ENCODE measurements around the gene AFAP1L2. TPM values are rescaled to one million over a fixed set of nuclear protein-coding genes. Genes with fewer than 3 reads are reported as not detected.

Gene AFAP1L2
- polyA plus RNA-seq, 1 experiment: 0.07 TPM

DNA sequence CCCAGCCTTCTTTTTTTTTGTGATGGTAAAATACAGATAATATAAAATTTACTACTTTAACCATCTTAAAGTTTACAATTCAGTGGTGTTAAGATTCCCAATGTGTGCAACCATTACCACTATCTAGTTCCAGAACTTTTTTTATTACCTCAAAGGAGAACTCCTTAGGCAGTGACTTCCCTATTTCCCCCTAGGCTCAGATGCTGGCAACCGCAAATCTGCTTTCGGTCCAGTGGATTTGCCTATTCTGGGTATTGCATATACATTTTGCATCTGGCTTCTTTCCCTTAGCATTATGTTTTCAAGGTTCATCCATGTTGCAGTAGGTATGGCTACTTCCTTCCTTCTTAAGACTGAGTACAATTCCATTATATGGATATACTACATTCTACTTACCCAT is 56.5 kb downstream of the AFAP1L2 start:
- ChIA-PET CTCF (no interaction called here), POLR2A (no interaction called here)
- Histone ChIP-seq H3K27me3 (ENCODE audit: control insufficient read depth, insufficient read depth, low read length) (peaks cover 31% of the 10 kb centered on the region), H3K27ac (ENCODE audit: low read depth, low read length) (no peak overlapping the region), H3K9me3 (ENCODE audit: control insufficient read depth, insufficient read depth, low read length) (no peaks in the 10 kb centered on the region), H3K4me3 (ENCODE audit: low read depth, low read length) (no peak overlapping the region)
- TF ChIP-seq, protein P1, sequence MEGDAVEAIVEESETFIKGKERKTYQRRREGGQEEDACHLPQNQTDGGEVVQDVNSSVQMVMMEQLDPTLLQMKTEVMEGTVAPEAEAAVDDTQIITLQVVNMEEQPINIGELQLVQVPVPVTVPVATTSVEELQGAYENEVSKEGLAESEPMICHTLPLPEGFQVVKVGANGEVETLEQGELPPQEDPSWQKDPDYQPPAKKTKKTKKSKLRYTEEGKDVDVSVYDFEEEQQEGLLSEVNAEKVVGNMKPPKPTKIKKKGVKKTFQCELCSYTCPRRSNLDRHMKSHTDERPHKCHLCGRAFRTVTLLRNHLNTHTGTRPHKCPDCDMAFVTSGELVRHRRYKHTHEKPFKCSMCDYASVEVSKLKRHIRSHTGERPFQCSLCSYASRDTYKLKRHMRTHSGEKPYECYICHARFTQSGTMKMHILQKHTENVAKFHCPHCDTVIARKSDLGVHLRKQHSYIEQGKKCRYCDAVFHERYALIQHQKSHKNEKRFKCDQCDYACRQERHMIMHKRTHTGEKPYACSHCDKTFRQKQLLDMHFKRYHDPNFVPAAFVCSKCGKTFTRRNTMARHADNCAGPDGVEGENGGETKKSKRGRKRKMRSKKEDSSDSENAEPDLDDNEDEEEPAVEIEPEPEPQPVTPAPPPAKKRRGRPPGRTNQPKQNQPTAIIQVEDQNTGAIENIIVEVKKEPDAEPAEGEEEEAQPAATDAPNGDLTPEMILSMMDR (IDR thresholded peaks at IDR 0.05; ENCODE audit: low read depth, low read length): no peak
- DNase-seq (ENCODE audit: low read depth, low spot score): no peak

DNA sequence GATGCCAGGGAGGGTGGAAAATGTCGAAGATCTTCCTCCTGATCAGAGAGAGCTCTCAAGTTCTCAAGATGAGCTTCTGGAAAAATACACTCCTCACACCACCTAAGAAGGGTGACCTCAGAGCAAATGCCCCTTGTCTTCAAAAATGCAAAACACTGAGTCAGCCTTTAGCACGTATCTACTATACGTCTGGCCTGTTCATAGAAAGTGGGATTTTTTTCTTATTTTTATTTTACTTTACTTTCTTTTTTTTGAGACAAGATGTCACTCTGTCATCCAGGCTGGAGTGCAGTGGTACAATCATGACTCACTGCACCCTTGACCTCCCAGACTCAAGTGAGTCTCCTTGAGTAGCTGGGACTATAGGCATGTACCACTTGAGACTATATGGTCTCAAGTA is 57.1 kb downstream of the AFAP1L2 start:
- Histone ChIP-seq H3K27me3 (ENCODE audit: control insufficient read depth, insufficient read depth, low read length) (peaks cover 31% of the 10 kb centered on the region), H3K4me3 (ENCODE audit: low read depth, low read length) (no peak overlapping the region), H3K27ac (ENCODE audit: low read depth, low read length) (no peak overlapping the region), H3K9me3 (ENCODE audit: control insufficient read depth, insufficient read depth, low read length) (no peaks in the 10 kb centered on the region)
- DNase-seq (ENCODE audit: low read depth, low spot score): no peak
- TF ChIP-seq, protein P1 (IDR thresholded peaks at IDR 0.05; ENCODE audit: low read depth, low read length): no peak
- CTCF ChIA-PET: no interaction called here
- POLR2A ChIA-PET: no interaction called here

GRCh38 chr10:114346176-114347031 is 57.9 kb downstream of the AFAP1L2 start:
- no peak for DNase-seq (ENCODE audit: low read depth, low spot score)
- ChIA-PET POLR2A (no interaction called here), CTCF (no interaction called here)
- no peak overlapping the region for H3K27ac ChIP-seq (ENCODE audit: low read depth, low read length)
- peaks cover 32% of the 10 kb centered on the region for H3K27me3 ChIP-seq (ENCODE audit: control insufficient read depth, insufficient read depth, low read length)
- H3K9me3 ChIP-seq (ENCODE audit: control insufficient read depth, insufficient read depth, low read length): no peaks in the 10 kb centered on the region
- no peak overlapping the region for H3K4me3 ChIP-seq (ENCODE audit: low read depth, low read length)
- TF ChIP-seq, protein P1 (IDR thresholded peaks at IDR 0.05; ENCODE audit: low read depth, low read length): no peak

GRCh38 chr10:114345701-114346100 is 58.6 kb downstream of the AFAP1L2 start:
- H3K9me3 ChIP-seq (ENCODE audit: control insufficient read depth, insufficient read depth, low read length): no peaks in the 10 kb centered on the region
- POLR2A ChIA-PET: no interaction called here
- no peak overlapping the region for H3K4me3 ChIP-seq (ENCODE audit: low read depth, low read length)
- H3K27ac ChIP-seq (ENCODE audit: low read depth, low read length): no peak overlapping the region
- TF ChIP-seq, protein P1 (IDR thresholded peaks at IDR 0.05; ENCODE audit: low read depth, low read length): no peak
- no peak for DNase-seq (ENCODE audit: low read depth, low spot score)
- CTCF ChIA-PET: no interaction called here
- peaks cover 25% of the 10 kb centered on the region for H3K27me3 ChIP-seq (ENCODE audit: control insufficient read depth, insufficient read depth, low read length)

All from AG04450 (cell line).